HepG2 (cell line): ENCODE results near the gene ISY1. TPM values are rescaled to one million over a fixed set of nuclear protein-coding genes. Genes with fewer than 3 reads are reported as not detected.

ENCODE experiments used
- CHD4 ChIP-seq: fragments of 200-600 bp; sonication (generic); IDR thresholded peaks from 2 replicates; pipeline ENCODE4 v1.7.0; 2017; ENCODE audit warnings: mild to moderate bottlenecking, low read length, borderline replicate concordance
- DMAP1 ChIP-seq: IDR thresholded peaks from 2 replicates; pipeline ENCODE4 v1.6.1; 2016
- EP300 ChIP-seq, 3 experiments: sonication (generic) in 1 of 3; formaldehyde crosslinking in 1 of 3; IDR thresholded peaks; 2 replicates each; pipeline versions ENCODE4 v1.5.1 to v1.6.1; 2011 to 2020; ENCODE audit warnings: low read depth in 2 of 3, low read length in 2 of 3, borderline replicate concordance in 1 of 3, improper control_type of control experiment in 1 of 3, mild to moderate bottlenecking in 1 of 3, missing genetic modification reagents in 1 of 3, moderate library complexity in 1 of 3
- FOSL1 ChIP-seq: sonication (generic); formaldehyde crosslinking; IDR thresholded peaks from 2 replicates; pipeline ENCODE4 v1.9.0; 2021; ENCODE audit warnings: missing genetic modification reagents, borderline replicate concordance
- FOXK1 ChIP-seq: sonication (generic); formaldehyde crosslinking; IDR thresholded peaks from 2 replicates; pipeline ENCODE4 v1.4.0; 2020; ENCODE audit warnings: low read depth, missing genetic modification reagents, borderline replicate concordance
- GLI4 ChIP-seq: sonication (generic); formaldehyde crosslinking; IDR thresholded peaks from 2 replicates; pipeline ENCODE4 v1.5.1; 2020; ENCODE audit warnings: missing genetic modification reagents, mild to moderate bottlenecking, moderate library complexity, borderline replicate concordance
- HHEX ChIP-seq: IDR thresholded peaks from 2 replicates; pipeline ENCODE4 v1.6.1; 2016; ENCODE audit warnings: control low read depth
- MIER3 ChIP-seq: IDR thresholded peaks from 2 replicates; pipeline ENCODE4 v1.6.1; 2016; ENCODE audit warnings: missing compliant biosample characterization, borderline replicate concordance
- MTF2 ChIP-seq: sonication (generic); formaldehyde crosslinking; IDR thresholded peaks from 2 replicates; pipeline ENCODE4 v1.5.0; 2020; ENCODE audit warnings: missing genetic modification reagents, borderline replicate concordance
- NR2F6 ChIP-seq, 2 experiments: IDR thresholded peaks; 2 replicates each; pipeline ENCODE4 v1.6.1; 2016; ENCODE audit warnings: antibody characterized with exemption in 1 of 2, mild to moderate bottlenecking in 1 of 2
- NR3C1 ChIP-seq: sonication (generic); formaldehyde crosslinking; IDR thresholded peaks from 2 replicates; pipeline ENCODE4 v1.4.0; 2020; ENCODE audit warnings: missing genetic modification reagents
- PAX8 ChIP-seq: sonication (generic); formaldehyde crosslinking; IDR thresholded peaks from 2 replicates; pipeline ENCODE4 v1.8.0; 2022; ENCODE audit warnings: mild to moderate bottlenecking, missing genetic modification reagents, borderline replicate concordance
- PHF8 ChIP-seq: sonication (generic); formaldehyde crosslinking; IDR thresholded peaks from 2 replicates; pipeline ENCODE4 v1.5.0; 2020; ENCODE audit warnings: missing genetic modification reagents
- RXRB ChIP-seq: IDR thresholded peaks from 2 replicates; pipeline ENCODE4 v1.6.1; 2016; ENCODE audit warnings: borderline replicate concordance, missing genetic modification reagents, missing compliant biosample characterization
- SKI ChIP-seq: fragments of 450-650 bp; IDR thresholded peaks from one replicate; pipeline ENCODE4 v1.6.1; 2018; ENCODE audit warnings: mild to moderate bottlenecking; ENCODE audit not compliant: partially characterized antibody
- SNAPC2 ChIP-seq: sonication (generic); formaldehyde crosslinking; IDR thresholded peaks from 2 replicates; pipeline ENCODE4 v1.8.1; 2022; ENCODE audit warnings: mild to moderate bottlenecking, missing genetic modification reagents
- SP2 ChIP-seq: sonication (generic); formaldehyde crosslinking; IDR thresholded peaks from 2 replicates; pipeline ENCODE4 v1.5.1; 2020; ENCODE audit warnings: mild to moderate bottlenecking, missing genetic modification reagents
- TOPORS ChIP-seq: sonication (generic); formaldehyde crosslinking; IDR thresholded peaks from 2 replicates; pipeline ENCODE4 v1.8.0; 2023; ENCODE audit warnings: mild to moderate bottlenecking, missing genetic modification reagents
- XRCC5 ChIP-seq: fragments of 200-400 bp; formaldehyde crosslinking; optimal IDR thresholded peaks from 2 replicates; pipeline ENCODE3; 2017; ENCODE audit warnings: mild to moderate bottlenecking, low read length
- ZFYVE20 ChIP-seq: sonication (generic); formaldehyde crosslinking; IDR thresholded peaks from 2 replicates; pipeline ENCODE4 v1.8.0; 2023; ENCODE audit warnings: low read depth, mild to moderate bottlenecking, moderate library complexity, missing genetic modification reagents, borderline replicate concordance
- ZNF337 ChIP-seq: sonication (generic); formaldehyde crosslinking; IDR thresholded peaks from 2 replicates; pipeline ENCODE4 v1.5.1; 2020; ENCODE audit warnings: missing genetic modification reagents, low read depth, mild to moderate bottlenecking, borderline replicate concordance
- ZNF468 ChIP-seq: sonication (generic); formaldehyde crosslinking; IDR thresholded peaks from 2 replicates; pipeline ENCODE4 v1.8.0; 2022; ENCODE audit warnings: mild to moderate bottlenecking, moderate library complexity, missing genetic modification reagents
- ZNF558 ChIP-seq: sonication (generic); formaldehyde crosslinking; IDR thresholded peaks from 2 replicates; pipeline ENCODE4 v1.9.0; 2022; ENCODE audit warnings: mild to moderate bottlenecking, missing genetic modification reagents, borderline replicate concordance
- ZNF83 ChIP-seq: sonication (generic); formaldehyde crosslinking; IDR thresholded peaks from 2 replicates; pipeline ENCODE4 v1.4.0; 2020; ENCODE audit warnings: missing genetic modification reagents, mild to moderate bottlenecking, borderline replicate concordance
- ZNF879 ChIP-seq: sonication (generic); formaldehyde crosslinking; IDR thresholded peaks from 2 replicates; pipeline ENCODE4 v1.8.1; 2023; ENCODE audit warnings: missing genetic modification reagents
- ZSCAN30 ChIP-seq: sonication (generic); formaldehyde crosslinking; IDR thresholded peaks from 2 replicates; pipeline ENCODE4 v1.5.0; 2020; ENCODE audit warnings: mild to moderate bottlenecking, missing genetic modification reagents
- polyA plus RNA-seq, 8 experiments: library from polyadenylated mRNA; depleted of rRNA in 3 of 8; stranded (reverse) in 7 of 8; unstranded in 1 of 8; fragments of >200 nt; fragmentation: Illumina TruSeq in 4 of 8; extraction: Trizol in 4 of 8; gene quantifications; 2 replicates each; pipeline versions ENCODE4 v1.2.1 to v1.2.3, GENCODE V29; 2011 to 2016; ENCODE audit warnings: low read depth in 4 of 8, missing spikeins in 1 of 8, mixed read lengths in 1 of 8; ENCODE audit not compliant: insufficient read depth in 1 of 8
- total RNA-seq, 5 experiments: library from RNA; depleted of rRNA; stranded (reverse); fragments of >200 nt; fragmentation: Illumina TruSeq; extraction: Trizol; gene quantifications; 2 replicates each; pipeline ENCODE4 v1.2.3, GENCODE V29; 2016; ENCODE audit warnings: low read depth in 1 of 5
- TF ChIP-seq, protein P1 (sequence below): sonication (generic); formaldehyde crosslinking; IDR thresholded peaks from 2 replicates; pipeline ENCODE4 v1.8.0; 2022; ENCODE audit warnings: missing genetic modification reagents, mild to moderate bottlenecking, moderate library complexity, borderline replicate concordance

Gene ISY1
- total and polyA plus RNA-seq, 2 of the 13 experiments (the other 11 are each of a cell fraction or from before 2014, with no cell fraction given), result 21.0 to 39.1 TPM

GRCh38 chr3:129183569-129184395, 22.9 kb upstream of the ISY1 start, which contains the start of gene CNBP (continued):
- TF ChIP-seq SKI, result peak; percentile 41
- TF ChIP-seq ZSCAN30 (CRISPR knock-in tag), result peak; percentile 27; the same call in 1 of the 2 replicates
- TF ChIP-seq MIER3 (CRISPR knock-in tag), result no peak; the same call in 1 of the 2 replicates
- TF ChIP-seq XRCC5, result peak; percentile 54
- TF ChIP-seq EP300 (IDR thresholded peaks at IDR 0.05; ENCODE audit: low read depth in 2 of 2, low read length in 2 of 2), result no peak; a peak in 1 of 4 replicates
- 0 out of 2 replicates have a peak, but pooled peaks have one; percentile 6 for TF ChIP-seq EP300 (CRISPR knock-in tag; IDR thresholded peaks at IDR 0.05; ENCODE audit: borderline replicate concordance)
- no peak; the same call in 1 of the 2 replicates for TF ChIP-seq ZFYVE20
- peak; percentile 43; the same call in 1 of the 2 replicates for TF ChIP-seq FOSL1 (CRISPR knock-in tag)
- no peak for TF ChIP-seq HHEX (CRISPR knock-in tag)
- 0 out of 2 replicates have a peak, but pooled peaks have one; percentile 50 for TF ChIP-seq ZNF83
- 0 out of 2 replicates have a peak, but pooled peaks have one; percentile 16 for TF ChIP-seq ZNF879 (CRISPR knock-in tag)
- TF ChIP-seq ZNF468 (CRISPR knock-in tag), result no peak
- 0 out of 2 replicates have a peak, but pooled peaks have one; percentile 23 for TF ChIP-seq MTF2
- TF ChIP-seq, protein P1, sequence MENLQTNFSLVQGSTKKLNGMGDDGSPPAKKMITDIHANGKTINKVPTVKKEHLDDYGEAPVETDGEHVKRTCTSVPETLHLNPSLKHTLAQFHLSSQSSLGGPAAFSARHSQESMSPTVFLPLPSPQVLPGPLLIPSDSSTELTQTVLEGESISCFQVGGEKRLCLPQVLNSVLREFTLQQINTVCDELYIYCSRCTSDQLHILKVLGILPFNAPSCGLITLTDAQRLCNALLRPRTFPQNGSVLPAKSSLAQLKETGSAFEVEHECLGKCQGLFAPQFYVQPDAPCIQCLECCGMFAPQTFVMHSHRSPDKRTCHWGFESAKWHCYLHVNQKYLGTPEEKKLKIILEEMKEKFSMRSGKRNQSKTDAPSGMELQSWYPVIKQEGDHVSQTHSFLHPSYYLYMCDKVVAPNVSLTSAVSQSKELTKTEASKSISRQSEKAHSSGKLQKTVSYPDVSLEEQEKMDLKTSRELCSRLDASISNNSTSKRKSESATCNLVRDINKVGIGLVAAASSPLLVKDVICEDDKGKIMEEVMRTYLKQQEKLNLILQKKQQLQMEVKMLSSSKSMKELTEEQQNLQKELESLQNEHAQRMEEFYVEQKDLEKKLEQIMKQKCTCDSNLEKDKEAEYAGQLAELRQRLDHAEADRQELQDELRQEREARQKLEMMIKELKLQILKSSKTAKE (CRISPR knock-in tag), result no peak
- TF ChIP-seq TOPORS, result no peak; the same call in none of the 2 replicates
- peak; percentile 82 for TF ChIP-seq SP2 (CRISPR knock-in tag)
- no peak; the same call in 1 of the 2 replicates for TF ChIP-seq SNAPC2 (CRISPR knock-in tag)
- TF ChIP-seq DMAP1, result peak; percentile 97
- peak; percentile 87; the same call in 1 of the 2 replicates for TF ChIP-seq GLI4 (CRISPR knock-in tag)
- TF ChIP-seq FOXK1 (CRISPR knock-in tag), result peak; percentile 70; the same call in 1 of the 2 replicates
- TF ChIP-seq ZNF558 (CRISPR knock-in tag), result no peak; the same call in 1 of the 2 replicates
- peak; percentile 70; the same call in 1 of the 2 replicates for TF ChIP-seq PAX8 (CRISPR knock-in tag)
- peak; percentile 87; the same call in 1 of the 2 replicates for TF ChIP-seq ZNF337
- TF ChIP-seq NR3C1 (CRISPR knock-in tag), result no peak
- no peak for TF ChIP-seq NR2F6 (IDR thresholded peaks at IDR 0.05)
- no peak; the same call in 1 of the 2 replicates for TF ChIP-seq NR2F6 (CRISPR knock-in tag; IDR thresholded peaks at IDR 0.05)
- TF ChIP-seq CHD4, result no peak
- peak; percentile 99 for TF ChIP-seq PHF8
- TF ChIP-seq RXRB (CRISPR knock-in tag), result peak; percentile 42; the same call in 1 of the 2 replicates
